GM19452 (cell line): ENCODE data around the gene DNASE2.
"Not testable (repeated sequence)": the region's sequence is repeated elsewhere in the genome, so short reads cannot be mapped to it uniquely, and the experiment has no call there.

ENCODE experiments used
- ATAC-seq: cut with Tn5 transposase; IDR thresholded peaks from one replicate; pipeline ENCODE4 v1.9.1; 2021; ENCODE audit not compliant: unreplicated experiment

DNASE2 gene

GRCh38 chr19:12865746-12866415 is 15.4 kb downstream of the DNASE2 start:
- ATAC-seq: no peak

DNA sequence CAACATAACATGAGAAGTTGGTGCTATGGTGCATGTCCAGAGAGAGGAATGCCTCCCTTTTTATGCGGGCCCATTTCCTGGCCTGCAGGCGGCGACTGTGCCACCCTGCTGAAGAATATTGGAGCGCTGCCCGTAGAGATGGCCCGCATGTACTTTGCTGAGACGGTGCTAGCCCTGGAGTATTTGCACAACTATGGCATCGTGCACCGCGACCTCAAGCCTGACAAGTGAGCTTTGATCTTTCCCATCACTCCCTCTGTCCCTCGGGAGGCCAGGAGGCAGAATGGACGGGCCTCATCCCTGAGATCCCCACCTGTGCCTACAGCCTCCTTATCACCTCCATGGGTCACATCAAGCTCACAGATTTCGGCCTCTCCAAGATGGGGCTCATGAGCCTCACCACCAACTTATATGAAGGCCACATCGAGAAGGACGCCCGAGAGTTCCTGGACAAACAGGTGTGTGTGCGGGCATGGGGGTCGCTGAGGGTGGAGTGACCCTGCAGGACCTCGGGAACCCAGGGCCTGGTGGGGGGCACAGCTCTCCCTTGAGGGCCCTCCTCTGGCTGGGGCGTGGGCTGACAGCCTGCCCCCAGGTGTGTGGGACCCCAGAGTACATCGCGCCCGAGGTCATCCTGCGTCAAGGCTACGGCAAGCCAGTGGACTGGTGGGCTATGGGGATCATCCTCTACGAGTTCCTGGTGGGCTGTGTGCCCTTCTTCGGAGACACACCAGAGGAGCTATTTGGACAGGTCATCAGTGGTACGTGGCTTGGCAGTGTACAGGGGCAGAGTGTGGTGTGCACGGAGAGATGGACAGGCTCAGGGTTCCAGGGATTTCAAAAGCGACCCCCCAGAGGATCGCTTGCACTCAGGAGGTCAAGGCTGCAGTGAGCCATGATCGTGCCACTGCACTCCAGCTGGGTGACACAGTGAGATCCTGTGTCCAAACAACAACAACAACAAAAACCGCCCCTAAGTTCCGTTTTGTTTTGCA is 16.2 kb downstream of the DNASE2 start:
- ATAC-seq: no peak

DNA sequence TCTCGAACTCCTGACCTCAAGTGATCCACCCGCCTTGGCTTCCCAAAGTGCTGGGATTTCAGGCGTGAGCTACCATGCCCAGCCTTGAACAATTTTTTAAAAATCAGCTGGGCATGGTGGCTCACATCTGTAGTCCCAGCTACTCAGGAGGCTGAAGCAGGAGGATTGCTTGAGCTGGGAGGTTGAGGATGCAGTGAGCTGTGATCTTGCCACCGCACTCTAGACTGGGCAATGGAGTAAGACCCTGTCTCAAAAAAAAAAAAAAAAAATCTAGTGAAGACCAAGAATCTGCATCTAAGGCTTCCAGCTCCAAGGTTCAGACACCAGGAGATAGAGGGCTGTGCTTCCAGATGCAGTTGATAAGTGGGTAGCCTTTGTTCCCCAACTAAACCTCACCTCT is 17.1 kb downstream of the DNASE2 start:
- no peak for ATAC-seq

DNA sequence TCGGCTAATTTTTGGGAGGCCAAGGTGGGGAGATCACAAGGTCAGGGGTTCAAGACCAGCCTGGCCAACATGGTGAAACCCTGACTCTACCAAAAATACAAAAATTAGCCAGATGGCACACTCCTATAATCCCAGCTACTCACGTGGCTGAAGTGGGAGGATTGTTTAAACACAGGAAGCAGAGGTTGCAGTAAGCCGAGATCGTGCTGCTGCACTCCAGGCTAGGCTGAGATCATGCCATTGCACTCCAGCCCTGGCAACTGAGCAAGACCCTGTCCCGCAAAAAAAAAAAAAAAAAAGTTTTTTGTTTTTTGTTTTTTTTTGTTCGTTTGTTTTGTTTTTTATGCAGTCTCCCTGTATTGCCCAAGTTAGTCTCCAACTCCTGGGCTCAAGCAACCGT is 21.7 kb downstream of the DNASE2 start:
- no peak for ATAC-seq

GRCh38 chr19:12858041-12858928 is 23.0 kb downstream of the DNASE2 start:
- ATAC-seq: no peak

DNA sequence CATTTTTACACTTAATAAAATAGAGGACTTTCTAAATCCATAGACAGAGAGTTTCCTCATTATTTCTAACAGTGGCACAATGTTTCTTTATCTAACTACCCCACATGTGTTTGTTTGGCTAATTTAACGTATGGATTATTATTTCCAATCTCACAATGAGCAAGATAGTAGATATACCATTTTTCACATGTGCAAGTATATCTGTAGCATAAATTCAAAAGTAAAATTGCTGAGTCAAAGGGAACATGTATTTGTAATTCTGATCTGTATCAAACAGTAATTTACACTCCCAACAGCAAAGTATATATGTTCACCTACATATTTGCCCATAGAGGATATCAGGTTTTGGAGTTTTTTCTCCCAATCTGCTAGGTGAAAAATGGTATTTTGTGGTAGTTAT is 24.6 kb downstream of the DNASE2 start:
- no peak for ATAC-seq

- no peak for ATAC-seq
Observed at GRCh38 chr19:12847159-12848139, 33.8 kb downstream of the DNASE2 start.

DNA sequence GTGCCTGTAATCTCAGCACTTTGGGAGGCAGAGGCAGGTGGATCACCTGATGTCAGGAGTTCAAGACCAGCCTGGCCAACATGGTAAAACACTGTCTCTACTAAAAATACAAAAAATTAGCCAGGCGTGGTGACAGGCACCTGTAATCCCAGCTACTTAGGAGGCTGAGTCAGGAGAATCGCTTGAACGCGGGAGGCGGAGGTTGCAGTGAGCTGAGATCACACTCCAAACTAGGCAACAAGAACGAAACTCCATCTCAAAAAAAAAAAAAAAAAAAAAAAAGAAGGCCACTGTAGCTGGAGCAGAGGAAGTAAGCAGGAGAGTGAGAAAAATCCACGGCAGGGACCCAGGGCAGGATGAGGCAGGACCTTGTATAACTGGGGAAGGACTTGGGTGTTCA is 34.6 kb downstream of the DNASE2 start:
- ATAC-seq: not testable (repeated sequence)

DNA sequence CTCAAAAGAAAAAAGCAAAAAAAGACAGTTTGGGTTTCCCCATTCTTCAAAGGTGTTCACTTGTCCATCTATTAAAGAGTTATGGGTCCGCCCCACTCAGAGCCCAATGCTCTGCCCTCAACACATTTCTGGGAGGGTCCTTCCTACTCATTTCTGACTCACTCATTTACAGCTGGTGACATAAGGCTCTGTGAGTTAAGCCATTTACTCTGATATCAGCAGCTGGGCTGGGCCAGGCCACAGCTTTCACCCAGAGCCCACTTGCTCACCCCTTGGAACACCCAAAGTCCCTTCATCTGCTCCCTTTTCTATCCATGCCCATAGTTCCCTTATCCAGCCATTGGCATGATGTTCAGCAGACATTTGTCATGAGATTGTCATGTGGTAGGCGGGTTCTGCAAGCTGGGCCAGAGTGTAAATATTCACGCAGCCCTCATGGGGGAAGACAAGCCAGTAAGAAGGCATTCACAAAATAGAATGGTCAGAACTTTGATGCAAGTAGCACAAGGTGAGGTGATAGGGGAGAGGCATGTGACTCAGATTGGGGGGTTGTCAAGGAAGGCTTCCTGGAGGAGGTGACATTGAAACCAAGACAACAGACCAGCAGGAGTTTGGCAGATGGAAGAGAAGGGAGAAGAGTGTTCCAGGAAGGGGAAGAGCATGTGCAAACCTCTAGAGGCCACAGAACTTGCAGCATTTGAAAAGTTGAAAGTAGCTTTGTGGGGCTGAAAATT is 37.1 kb downstream of the DNASE2 start:
- no peak for ATAC-seq

- no peak for ATAC-seq
Observed at GRCh38 chr19:12843328-12843727, 37.9 kb downstream of the DNASE2 start.

- ATAC-seq: no peak
Observed at GRCh38 chr19:12842511-12842910, 38.7 kb downstream of the DNASE2 start.

DNA sequence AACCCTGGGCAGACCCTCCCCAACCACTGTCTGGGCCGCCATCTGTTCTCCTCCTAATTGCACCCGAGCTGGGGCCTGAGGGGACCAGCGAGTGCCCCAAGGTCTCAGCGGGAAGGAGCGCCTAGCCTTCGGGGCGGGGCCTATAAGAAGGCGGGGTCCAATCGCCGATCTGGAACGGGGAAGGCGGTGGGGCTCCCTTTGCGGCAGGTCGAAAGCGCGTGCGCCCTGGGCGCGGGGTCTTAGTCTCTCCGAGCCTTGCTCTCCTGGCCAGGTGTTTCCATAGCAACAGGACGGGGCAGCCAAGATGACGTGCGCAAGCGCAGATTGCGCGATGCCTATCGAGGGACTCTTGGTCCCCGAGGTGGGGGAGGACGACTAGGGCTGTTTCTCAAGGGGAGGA is 40.2 kb downstream of the DNASE2 start:
- no peak for ATAC-seq

DNA sequence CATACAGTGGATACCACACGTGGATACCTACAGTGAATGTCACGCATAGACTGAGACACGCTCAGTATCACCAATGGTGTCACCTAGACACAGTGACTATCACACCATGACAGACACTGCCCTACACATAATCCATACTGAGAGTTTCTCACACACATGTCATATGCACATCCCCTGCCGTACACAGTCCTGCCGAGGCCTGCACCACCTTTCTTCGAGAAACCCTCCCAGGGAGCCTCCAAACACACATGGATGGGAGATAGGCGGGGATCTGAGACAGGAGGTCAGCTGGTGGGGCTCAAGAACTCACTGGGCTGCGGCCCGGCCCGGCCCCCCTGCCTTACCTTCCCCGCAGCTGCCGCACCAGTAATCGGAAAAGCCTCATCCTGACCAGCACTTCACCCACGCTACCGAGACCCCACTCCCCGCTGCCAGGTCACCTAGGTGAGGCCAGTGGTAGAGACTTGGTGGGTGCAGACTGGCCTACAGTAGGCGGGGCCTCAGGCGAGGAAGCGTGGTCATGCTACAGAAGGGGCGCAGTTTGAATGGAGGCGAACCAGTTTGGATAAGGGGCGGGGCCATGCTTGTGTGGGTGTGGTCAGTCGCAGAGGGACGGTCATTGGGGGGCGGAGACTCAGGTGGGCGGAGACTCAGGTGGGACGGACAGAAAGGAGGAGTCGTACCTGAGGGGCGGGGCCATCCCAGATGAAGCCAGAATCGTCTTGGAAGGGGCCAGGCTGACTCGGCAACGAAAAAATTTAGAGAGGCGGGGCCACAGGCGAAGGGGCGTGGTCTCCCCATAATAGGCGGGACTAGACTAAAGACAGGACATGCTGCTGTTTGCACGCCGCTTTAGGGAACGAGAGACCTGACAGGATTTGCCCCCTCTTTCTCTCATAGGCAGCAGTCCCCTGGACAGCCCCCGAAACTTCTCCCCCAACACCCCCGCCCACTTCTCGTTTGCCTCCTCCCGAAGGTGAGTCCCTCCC is 40.9 kb downstream of the DNASE2 start:
- ATAC-seq: no peak

DNA sequence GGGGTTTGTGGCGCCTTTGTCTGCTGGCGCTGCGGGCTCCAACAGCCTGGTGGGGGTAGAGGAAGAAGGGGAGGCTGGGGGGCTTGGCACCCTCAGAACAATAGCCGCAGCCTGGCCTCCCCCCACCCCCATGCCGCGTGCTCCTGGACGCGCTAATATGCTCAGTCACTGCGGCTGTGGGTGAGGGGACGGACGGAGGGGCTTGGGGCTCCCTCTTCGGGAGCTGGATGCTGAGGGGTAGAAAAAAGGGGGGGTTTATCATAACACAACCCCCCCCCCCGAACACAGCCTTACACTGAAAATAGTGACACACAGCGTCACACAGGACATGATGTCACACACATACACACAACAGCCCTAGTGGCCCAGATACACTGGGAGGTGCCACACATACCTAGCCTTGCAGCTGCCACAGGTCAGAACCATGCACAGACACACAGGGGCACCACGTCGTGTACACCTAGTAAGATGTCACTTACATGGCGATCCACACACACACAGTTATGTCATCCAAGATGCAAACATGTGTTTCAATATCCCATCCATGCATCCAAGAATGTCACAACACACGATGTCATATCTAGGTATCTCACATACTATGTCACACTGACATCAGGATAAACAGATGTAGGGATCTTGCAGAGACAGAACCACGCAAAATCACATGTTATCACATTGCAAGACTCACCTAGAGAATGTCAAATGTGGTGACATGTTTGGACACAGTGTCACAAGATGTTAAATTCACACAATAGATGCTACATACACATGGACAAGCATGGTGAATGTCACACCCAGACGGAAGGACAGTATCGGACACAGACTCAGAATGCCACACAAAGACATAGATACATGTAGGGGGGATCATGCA is 42.1 kb downstream of the DNASE2 start:
- no peak for ATAC-seq

GRCh38 chr19:12838182-12838885 is 42.9 kb downstream of the DNASE2 start, which contains the start of gene MAST1:
MAST1 (plus strand) TSS chr19:12838515; CDS start chr19:12838573, 58 bp downstream.
- ATAC-seq: no peak

DNA sequence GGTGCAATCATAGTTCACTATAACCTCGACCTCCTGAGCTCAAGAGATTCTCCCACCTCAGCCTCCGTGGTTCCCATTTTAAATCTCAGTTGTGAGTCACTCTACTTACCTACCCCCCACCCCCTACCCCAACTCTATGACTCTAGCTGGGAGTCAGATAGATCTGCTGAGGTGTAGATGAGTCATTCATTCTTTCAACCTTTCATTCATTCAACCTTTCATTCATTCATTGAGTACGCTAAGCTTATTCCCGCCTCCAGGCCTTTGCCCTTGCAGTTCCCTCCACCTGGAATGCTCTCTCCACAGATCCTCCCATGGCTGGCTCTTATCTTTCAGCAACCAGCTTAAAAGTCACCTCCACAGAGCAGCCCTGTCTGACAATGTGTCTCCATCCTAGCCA is 44.0 kb downstream of the DNASE2 start:
- ATAC-seq: no peak

DNA sequence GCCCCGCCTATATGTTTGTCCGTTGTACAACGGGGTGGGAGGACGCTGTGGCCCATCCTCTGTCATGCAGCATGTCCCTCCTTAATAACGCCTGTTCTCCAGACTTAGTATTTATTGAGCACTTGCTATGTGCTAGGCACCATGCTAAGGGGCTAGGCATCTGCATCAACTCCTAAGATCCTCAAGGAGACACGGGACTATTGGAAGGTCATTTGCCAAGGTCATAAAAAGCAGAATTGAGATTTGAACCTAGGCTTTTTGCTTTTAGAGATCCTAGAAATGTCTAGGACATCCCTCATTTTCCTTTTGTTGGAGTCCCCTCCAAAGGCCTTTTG is 44.8 kb downstream of the DNASE2 start:
- ATAC-seq: no peak
